Cardiac septum (tissue), 1 donor: Measurements from ENCODE around the gene ACTN1. TPM values are rescaled to one million over a fixed set of nuclear protein-coding genes. Genes with fewer than 3 reads are reported as not detected.

Experiments used
- DNase-seq: peaks from one replicate; pipeline ENCODE4 v3.0.0-alpha.2; 2020; ENCODE audit warnings: low spot score
- intact Hi-C: fragments of 100-400 bp; cut with DNase I; formaldehyde crosslinking; loops from one replicate; pipeline ENCODE4 v1.14.0; 2022
- total RNA-seq: library from RNA; stranded (reverse); fragmentation: NEBNext Ultra II Directional; extraction: Animal tissue kit (Norgen Biotek cat#: 25700); gene quantifications from one replicate; pipeline ENCODE4 v1.2.1, GENCODE V29; 2021
- donor health status: DM: no; HTN: no; CAD: no.

ACTN1 gene
- total RNA-seq, 1 donor from 2014 or later: 346 TPM

DNA sequence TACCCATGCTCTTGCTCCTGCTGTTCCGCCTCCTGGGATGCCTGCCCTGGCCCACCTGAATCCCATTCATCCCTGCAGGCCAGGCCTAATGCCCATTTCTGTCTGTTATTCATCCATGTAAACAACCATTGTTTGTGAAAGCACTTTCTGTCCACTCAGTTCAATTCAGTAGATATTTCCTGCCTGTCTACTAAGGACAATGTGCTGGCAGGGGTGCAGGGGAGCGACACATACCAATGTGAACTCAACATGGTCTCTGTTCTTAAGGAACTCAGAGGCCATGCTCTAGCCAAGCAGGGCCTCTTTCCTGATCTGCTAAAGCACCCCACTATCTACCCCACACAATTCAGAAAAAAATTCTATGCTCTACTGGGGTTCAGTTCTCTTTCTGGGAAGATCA lies 97.7 kb downstream of the ACTN1 start:
- intact Hi-C loops: no loop called here
- no peak for DNase-seq

DNA sequence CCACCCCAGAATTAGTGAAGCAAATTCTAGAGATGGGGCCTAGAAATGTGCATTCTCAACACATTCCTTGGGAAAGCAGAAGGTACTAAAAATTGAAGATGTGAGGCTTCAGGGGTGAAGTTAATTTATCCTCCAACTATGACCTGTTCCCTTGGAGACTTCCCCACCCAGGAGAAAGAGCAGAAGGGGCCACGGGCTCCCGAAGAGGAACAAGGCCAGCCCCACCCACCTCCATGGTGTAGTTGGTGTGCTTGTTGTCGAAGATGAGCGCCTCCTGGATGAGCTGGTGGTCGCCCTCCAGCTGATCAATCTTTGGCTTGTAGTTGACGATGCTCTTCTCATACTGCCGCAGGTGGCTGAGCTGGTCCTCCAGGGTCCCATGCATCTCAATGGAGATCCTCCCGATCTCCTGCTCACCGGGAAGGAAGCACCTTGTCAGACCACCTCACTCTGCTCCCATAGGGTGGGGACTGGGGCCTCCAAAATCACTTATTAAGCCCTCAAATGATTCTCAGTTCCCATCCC lies 98.5 kb downstream of the ACTN1 start:
- DNase-seq: no peak
- intact Hi-C loops: no loop called here

DNA sequence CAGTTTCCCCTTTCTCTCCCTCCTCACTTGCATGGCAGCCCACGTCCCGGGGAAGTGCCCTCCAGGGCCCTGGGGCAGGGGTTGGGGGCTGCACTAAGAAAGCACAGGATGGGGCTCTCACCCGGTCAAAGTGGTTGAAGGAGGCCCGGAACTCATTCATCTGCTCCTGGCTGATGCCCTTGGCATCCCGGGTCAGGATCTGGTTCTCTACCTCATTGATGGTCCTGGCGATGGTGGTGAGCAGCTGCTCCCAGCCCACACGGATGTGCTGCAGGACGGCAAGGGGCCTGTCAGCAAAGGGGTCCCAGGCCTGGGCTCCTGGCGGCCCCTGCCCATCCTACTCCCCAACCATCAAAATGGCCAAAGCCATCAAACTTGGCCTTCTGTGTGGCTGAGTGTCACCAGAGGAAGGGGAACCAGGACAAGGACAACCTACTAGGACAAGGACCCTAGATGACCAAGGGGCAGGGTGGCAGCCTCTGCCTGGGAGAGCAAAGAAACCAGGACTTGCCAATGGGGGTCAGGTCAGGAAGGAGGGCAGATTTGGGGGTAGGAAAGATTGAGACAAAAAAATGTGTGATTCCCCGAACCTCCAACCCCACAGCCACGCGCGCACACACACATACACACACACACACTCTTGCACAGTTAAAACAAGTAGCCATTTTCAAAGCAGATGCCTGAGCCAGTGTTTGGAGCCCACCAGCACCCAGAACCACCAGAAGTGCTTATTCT lies 99.1 kb downstream of the ACTN1 start:
- intact Hi-C loops: no loop called here
- DNase-seq: no peak

DNA sequence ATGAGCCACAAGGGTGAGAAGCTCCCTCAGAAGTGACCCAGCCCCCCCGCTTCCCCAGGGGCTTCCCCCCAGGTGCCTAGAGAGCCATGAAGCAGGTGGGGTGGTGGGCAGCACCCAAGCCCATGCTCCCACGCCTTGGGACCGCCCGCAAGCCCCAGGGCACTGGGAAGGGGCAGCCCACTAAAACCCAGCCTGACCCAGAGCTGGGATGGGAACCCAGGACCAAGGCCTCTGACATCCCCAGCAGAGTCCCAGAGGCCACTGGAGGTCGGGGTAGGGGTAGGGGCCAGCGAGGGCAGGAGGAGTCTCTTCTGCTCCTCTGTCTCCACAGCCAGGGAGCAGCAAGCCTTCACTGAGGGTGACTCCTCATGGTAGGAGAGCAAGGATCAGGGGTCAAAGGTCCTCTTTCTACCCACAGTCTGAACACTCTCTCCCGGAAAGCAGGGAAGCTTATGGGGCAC lies 99.8 kb downstream of the ACTN1 start:
- no peak for DNase-seq
- intact Hi-C loops: no loop called here

DNA sequence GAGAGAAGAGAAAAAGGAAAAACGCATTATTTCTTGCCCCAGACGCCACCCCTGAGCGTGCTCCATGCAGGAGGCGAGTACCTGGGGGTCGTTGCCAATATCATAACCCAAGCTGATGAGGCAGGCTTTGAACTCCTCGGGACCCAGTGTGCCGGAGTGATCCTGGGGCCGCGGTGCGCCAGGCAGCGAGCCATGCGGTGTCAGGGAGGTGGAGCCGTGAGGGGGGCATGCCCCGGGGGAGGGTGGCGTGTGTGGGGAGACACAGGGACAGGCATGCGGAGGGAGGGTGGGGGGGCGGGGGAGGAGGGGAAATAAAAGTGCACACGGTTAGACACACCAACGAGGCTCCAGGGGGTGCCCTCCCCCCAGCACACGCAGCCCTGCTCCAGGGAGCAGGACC lies 100.2 kb downstream of the ACTN1 start:
- intact Hi-C loops: no loop called here
- no peak for DNase-seq

DNA sequence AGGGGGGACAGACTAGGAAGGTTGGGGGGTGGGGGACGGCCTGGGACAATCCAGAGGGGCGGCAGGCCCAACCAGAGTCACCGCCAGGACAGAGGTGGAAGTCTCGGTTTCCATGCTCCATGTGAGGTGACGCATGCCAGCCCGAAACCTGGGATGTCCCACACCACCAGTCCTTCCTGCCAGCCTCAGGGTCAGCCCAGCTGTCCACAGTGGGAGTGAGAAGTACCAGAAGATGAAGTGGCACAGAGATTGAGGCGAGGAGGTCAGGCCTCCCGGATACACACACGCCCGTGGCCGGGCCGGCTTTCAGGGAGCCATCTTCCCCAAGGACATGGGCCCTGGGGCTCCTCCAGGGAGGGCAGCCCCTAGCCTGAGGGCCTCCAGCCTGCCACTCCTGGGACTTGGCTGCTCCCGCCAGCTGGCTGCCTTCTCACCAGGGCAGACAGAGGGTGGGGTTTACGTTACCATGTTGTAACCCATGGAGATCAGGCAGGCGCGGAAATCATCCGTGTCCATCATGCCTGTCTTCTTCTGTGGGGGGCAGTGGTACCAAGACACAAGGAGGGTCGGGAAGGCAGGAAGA lies 101.0 kb downstream of the ACTN1 start:
- intact Hi-C loops: no loop called here

DNA sequence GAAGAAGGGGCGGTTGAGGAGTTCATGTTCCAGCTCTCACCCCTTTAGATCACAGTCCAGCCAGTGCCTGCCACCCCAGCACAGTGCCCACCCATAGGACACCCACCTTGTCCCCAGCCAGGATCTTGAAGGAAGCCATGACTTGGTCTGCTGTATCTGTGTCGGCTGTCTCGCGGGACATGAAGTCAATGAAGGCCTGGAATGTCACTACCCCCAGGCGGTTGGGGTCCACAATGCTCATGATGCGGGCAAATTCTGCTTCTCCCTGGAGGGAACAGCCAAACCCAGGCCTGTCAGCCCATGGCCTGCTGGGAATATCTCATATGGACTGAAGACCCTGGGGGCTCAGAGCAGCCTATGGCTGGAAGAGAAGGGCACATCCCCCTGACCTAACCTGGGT lies 102.1 kb downstream of the ACTN1 start:
- intact Hi-C loops: no loop called here
- DNase-seq: no peak

More for the DNA sequence above, 101.0 kb downstream of the ACTN1 start:
- DNase-seq: no peak

DNA sequence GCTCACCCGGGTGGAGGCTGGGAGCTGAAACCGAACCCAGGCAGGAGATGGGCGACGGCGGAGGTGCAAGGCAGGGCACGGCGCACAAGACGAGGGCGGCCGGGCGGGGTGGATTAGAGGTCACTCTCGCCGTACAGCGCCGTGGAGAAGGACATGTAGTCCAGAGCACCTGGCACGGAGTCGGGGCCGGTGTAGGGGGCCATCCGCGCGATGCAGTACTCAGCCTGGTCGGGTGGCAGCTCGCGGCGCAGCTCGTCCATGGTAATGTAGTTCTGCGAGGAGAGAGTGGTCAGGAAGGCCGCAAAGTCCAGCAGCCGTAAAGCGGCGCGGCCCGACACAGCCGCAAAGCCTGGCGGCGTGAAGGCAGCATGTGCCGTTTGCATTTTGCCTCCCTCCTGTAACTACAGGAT lies 104.4 kb downstream of the ACTN1 start:
- intact Hi-C loops: no loop called here

DNA sequence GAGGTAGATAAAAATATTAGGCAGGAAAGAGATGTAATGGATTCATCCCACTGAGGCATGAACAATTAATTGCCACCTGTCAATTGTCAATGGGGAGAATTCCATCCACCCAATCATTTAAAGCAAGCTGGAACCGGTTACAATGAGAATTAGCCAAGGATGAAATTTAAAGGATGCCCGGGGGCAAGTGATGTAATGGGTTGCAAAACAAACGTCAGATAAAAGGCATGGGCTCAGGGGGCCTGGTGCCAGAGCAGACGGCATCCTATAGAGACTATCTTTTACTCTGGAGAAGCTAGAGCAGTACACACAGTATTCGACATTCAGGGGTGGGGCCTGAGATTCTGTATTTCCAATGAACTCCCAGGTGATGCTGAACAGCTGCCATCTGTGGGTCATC lies 105.7 kb downstream of the ACTN1 start:
- intact Hi-C loops: no loop called here
- DNase-seq: no peak

More for the DNA sequence above, 104.4 kb downstream of the ACTN1 start:
- DNase-seq: no peak

DNA sequence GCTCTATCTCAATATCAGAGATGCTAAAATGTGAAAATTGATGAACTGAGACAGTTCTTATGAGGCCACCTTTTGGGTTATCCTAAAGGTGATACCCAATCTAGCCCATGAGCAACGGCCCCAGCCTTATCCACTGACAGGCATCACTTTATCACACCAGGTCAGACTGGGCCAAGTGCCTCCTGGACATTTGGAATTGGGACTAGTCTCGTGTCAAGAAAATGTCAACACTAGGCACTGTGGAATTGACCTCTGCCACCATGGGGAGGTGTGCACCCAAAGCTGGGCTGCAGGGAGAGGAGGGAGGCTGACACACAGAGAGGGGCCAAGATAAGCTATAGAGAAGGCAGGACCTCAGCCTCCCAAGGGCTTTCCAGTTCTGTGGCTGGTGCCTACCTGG lies 107.7 kb downstream of the ACTN1 start:
- DNase-seq: no peak
- intact Hi-C loops: no loop called here

DNA sequence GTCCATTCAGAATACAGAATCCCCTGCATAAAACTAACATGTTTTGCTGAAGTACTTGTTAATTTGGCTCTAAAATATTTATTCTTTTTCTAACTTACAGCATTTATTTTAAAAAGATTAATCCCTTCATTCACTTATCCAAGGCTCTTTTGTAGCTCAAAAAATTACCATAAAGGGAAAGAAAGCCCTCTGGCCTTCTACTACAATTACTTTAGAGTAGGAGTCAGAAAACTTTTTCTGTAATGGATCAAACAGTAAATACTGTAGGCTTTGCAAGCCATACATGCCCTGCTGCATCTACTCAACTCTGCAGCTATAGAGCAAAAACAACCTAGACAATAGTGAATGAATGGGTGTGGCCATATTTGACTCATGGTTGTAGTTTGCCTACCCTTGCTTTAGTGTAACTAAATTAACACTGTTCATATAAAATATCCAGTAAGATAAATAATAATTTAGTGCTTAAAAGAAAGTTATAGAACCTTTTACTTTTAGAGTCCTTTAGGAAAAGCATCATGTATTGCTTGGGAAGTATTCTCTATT lies 112.0 kb downstream of the ACTN1 start:
- no peak for DNase-seq
- intact Hi-C loops: no loop called here

DNA sequence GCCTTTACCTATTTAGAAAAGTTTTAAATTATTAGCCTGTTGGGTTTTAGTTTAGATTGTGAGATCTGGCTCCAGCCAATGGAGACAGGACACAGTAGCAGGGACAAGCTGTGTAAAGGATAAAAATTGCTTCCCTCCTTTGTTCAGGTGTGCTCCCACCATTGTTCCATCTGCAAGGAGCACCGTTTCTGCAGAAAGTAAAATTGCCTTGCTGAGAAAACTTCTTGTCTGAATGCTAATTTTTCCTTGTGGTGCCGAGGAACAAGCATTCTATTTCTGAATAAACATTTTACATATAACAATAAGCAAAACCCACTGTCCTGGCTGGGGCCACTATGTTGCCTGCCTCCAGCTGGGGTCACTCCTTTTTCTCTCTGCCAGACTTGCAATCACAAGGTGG lies 113.6 kb downstream of the ACTN1 start:
- intact Hi-C loops: no loop called here

DNA sequence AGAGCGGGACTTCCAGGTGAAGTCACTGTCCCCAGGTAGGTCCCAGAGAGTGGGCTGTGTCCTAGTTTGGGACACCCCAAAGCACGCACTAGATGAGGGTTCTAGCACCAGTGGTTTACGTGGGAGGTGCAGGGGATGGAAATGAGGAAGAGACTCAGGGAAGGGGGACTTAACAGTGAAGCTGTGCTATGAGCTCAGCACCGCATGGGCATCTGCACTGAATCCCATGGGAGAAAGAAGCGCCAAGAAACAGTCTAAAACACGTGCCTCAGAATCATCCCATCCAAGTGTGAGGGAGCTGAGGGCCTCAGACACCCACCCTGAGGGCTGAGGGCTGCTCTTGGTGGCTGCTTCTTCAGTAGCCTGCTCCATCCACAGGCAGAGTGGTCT lies 114.7 kb downstream of the ACTN1 start:
- intact Hi-C loops: loop anchor here (5.0 kb wide), 1 partner anchor 243 kb away; no protein-coding TSS in a partner anchor
- DNase-seq: no peak

More for the DNA sequence above, 113.6 kb downstream of the ACTN1 start:
- no peak for DNase-seq

DNA sequence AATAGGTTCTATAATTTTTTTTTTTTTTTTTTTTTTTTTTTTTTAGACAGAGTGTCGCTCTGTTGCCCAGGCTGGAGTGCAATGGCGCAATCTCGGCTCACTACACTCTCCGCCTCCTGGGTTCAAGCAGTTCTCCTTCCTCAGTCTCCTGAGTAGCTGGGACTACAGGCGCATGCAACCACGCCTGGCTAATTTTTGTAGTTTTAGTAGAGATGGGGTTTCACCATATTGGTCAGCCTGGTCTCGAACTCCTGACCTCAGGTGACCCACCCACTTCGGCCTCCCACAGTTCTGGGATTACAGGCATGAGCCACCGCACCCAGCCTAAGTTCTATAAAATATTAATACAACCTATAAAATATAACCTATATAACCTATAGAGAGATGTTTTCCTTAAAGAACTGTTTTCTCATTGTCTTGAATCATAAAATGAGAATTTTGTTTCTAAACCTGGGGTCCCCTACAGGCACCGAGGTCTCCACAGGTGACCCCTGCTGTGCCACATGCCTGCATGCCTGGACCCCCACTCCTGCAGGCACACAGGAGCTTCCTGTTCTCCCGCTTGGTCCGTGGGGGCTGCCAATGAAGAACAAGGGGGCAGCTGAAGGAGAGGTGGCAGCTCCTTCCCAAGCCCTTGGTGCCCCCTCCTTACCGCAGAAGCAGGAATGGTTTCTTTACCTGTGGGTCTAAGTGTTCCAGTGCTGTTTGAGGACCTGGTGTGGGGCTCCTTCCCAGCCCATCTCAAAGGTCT lies 115.3 kb downstream of the ACTN1 start:
- no peak for DNase-seq
- intact Hi-C loops: loop anchor here (5.0 kb wide), 1 partner anchor 244 kb away; no protein-coding TSS in a partner anchor

DNA sequence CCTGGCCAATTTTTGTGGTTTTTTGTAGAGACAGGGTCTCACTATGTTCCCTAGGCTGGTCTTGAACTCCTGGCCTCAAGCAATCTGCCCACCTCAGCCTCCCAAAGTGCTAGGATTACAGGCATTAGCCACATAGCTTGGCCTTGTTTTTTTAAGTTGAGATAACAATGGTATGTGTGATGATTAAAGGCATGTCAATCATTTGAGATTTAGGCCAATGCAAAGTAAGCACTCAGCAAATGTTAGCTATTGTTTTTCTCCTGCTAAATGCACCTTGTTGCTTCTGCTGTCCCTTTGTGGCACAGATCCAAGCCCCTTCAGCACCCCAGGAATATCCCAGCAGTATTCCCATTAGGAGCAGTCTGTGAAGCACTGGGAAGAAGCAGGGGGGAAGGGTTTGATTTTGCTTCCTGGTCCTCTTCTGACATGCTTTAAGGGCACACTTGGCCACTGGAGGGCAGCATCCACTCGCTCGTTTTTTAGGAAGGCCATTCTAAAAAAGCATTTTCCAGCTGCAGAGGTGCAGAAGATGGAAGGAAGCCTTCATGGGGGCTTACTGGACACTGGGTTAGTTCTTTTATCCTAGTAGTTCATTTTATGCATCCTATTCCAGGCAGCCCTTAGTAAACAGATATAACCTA lies 116.0 kb downstream of the ACTN1 start:
- intact Hi-C loops: loop anchor here (5.0 kb wide), 1 partner anchor 244 kb away; no protein-coding TSS in a partner anchor

DNA sequence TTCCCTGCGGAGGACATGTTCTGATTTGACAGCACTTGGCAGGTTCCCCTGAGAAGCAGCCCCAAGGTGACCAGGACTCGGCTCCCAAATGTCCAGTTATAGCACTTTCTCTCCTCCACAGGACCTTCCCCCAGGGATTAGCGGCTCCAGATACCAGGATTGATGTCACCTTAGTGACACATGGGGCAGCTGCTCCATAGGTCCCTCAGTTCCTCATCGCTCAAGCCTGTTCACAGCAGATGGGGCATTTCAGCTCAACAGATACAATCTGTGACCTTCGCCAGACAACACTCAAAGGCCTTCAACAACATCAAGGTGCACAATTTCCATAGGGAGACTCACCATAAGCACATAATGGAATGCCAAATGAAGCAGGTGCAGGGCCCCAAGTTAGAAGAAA lies 118.3 kb downstream of the ACTN1 start:
- intact Hi-C loops: loop anchor here (5.0 kb wide), 1 partner anchor 247 kb away; no protein-coding TSS in a partner anchor
- no peak for DNase-seq

More for the DNA sequence above, 116.0 kb downstream of the ACTN1 start:
- DNase-seq: no peak

DNA sequence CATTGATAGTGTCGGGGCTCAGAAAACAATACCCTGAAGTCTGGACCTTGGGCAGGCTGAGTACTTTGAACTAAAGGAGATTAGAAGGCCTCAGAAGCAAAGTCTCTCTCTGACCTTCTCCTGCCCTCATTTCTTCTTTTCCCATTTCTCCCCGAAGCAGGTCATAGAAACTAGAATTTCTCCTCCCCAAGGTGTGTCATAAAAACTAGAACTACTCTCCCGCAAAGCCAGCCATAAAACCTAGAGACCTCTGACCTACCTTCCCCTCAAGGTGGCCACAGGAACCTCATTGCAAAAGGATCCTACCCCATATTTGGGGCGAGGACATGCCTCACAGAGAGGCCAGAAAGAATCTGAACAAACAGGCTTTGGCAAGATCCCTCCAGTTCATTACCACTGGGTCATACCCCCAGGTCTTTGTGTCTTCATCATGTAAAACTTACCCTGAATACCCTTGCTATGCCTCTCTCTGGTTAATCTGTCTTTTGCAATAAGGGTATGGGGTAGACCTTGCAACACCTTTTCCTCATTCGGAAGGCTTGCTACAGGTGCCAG lies 121.5 kb downstream of the ACTN1 start:
- no peak for DNase-seq
- intact Hi-C loops: no loop called here

DNA sequence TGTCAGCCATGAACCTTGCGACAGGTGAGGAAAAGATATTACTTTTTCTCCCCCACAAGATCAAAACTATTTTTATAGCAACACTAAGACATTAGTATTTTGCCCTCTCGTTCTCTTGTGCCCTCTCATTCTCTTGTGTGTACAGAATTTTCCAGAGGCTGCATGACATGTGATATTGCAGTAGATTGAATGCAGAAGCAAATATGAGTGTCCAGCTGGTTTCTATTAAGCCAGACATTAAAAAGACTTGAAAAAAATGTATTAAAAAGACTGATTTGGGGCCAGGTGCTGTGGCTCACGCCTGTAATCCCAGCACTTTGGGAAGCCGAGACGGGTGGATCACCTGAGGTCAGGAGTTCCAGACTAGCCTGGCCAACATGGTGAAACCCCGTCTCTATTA lies 122.5 kb downstream of the ACTN1 start:
- intact Hi-C loops: no loop called here
- DNase-seq: no peak

DNA sequence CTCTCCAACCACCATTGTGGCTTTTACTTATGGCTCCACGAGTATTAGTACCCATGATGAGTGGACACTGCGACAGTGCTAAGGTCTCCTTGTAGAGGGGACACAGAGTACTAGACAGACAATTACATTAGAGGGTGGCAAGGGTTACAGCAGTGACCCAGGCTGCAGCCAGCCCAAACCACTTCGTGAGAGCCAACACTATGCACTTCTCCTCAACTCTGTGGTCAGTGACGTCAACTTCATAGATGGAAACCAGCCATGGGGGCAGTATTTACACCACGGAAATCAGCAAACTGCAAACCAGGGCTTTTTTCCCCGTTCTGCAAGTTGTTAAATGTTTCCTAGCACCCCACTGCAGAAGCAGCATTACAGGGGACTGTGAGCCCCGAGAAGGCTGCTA lies 124.7 kb downstream of the ACTN1 start:
- intact Hi-C loops: no loop called here
- no peak for DNase-seq
